NB4 (cell line): ENCODE measurements around the gene STON1.
"Not testable (repeated sequence)": the region's sequence is repeated elsewhere in the genome, so short reads cannot be mapped to it uniquely, and the experiment has no call there.

Experiments used
- CTCF ChIP-seq: IDR thresholded peaks from one replicate; pipeline ENCODE4 v1.5.1; 2012; ENCODE audit warnings: low read depth, low read length
- MAX ChIP-seq: IDR thresholded peaks from 2 replicates; pipeline ENCODE4 v1.6.1; 2011; ENCODE audit warnings: low read depth, low read length
- MYC ChIP-seq: IDR thresholded peaks from 2 replicates; pipeline ENCODE4 v1.6.1; 2011; ENCODE audit warnings: low read depth, low read length
- POLR2A ChIP-seq: IDR thresholded peaks from 2 replicates; pipeline ENCODE4 v1.6.1; 2011; ENCODE audit warnings: mild to moderate bottlenecking; ENCODE audit not compliant: insufficient read length; ENCODE audit errors: extremely low read depth

- TF ChIP-seq POLR2A, MYC, CTCF, MAX: not testable (repeated sequence)
Measured at GRCh38 chr2:48622691-48623090, 92.7 kb downstream of the STON1 start.
